Measurements from ENCODE around the gene NHSL2. TPM values are rescaled to one million over a fixed set of nuclear protein-coding genes. Genes with fewer than 3 reads are reported as not detected.
A peak's percentile ranks its signal among the peaks of the same experiment; 100 is the strongest.
"Not testable (repeated sequence)": the region's sequence is repeated elsewhere in the genome, so short reads cannot be mapped to it uniquely, and the experiment has no call there.

Gene NHSL2
- polyA plus RNA-seq, 1 of the 3 experiments (the other 2 are of a cell fraction), result 0.61 TPM

GRCh38 chrX:72165551-72165950 is 254.9 kb downstream of the NHSL2 start:
- no peak for TF ChIP-seq GABPA (IDR thresholded peaks at IDR 0.05; ENCODE audit: low read depth)
- 47% methylated on average over 4 of the region's 4 CpGs for WGBS (ENCODE audit: low lambda C conversion rate)

DNA sequence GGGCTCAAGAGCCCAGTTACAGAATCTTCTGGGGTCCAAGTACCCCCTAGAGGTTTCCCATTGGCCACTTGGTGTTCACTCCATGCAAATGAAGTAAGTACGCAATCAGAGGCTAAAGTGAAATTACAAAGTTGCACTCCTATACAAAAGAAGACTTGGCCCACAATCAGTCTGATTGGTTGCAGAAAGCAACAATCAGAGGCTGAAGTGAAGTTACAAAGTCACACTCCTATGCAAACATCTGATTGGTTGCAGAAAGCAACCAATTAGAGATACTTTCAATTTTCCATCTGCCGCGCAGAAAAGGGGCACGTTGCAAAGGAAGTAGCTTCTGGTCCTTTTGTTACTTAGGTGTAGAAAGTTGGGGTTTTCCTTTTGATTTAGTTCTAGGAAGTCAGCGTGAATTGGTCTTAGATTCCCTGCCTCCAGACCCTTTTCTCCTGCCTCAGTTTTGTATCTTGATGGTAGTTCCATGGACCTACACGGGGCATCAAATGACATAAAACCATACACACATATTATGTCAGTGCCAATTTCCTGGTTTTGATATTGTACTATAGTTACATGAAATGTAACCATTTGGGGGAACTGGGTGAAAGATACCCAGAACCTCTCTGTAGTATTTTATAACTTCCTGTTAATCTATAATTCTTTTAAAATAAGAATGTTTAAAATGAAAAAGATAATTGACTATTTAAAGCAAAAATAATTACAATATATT is 258.5 kb downstream of the NHSL2 start:
- H3F3A ChIP-seq (replicated peaks; ENCODE audit: insufficient read depth), result no peaks in the 10 kb centered on the region
- H3K9ac ChIP-seq, result no peak overlapping the region
- POLR2A ChIA-PET, result no interaction called here
- peak overlapping the region; percentile 25 for H3K4me2 ChIP-seq
- H3K36me3 ChIP-seq (replicated peaks in 1 of 2; ENCODE audit: control insufficient read depth in 1 of 2, insufficient read depth in 2 of 2, low read length in 1 of 2), result no peaks in the 10 kb centered on the region
- TF ChIP-seq, protein P1, sequence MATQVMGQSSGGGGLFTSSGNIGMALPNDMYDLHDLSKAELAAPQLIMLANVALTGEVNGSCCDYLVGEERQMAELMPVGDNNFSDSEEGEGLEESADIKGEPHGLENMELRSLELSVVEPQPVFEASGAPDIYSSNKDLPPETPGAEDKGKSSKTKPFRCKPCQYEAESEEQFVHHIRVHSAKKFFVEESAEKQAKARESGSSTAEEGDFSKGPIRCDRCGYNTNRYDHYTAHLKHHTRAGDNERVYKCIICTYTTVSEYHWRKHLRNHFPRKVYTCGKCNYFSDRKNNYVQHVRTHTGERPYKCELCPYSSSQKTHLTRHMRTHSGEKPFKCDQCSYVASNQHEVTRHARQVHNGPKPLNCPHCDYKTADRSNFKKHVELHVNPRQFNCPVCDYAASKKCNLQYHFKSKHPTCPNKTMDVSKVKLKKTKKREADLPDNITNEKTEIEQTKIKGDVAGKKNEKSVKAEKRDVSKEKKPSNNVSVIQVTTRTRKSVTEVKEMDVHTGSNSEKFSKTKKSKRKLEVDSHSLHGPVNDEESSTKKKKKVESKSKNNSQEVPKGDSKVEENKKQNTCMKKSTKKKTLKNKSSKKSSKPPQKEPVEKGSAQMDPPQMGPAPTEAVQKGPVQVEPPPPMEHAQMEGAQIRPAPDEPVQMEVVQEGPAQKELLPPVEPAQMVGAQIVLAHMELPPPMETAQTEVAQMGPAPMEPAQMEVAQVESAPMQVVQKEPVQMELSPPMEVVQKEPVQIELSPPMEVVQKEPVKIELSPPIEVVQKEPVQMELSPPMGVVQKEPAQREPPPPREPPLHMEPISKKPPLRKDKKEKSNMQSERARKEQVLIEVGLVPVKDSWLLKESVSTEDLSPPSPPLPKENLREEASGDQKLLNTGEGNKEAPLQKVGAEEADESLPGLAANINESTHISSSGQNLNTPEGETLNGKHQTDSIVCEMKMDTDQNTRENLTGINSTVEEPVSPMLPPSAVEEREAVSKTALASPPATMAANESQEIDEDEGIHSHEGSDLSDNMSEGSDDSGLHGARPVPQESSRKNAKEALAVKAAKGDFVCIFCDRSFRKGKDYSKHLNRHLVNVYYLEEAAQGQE (IDR thresholded peaks at IDR 0.05; ENCODE audit: low read depth, low read length), result no peak
- TF ChIP-seq MAX (IDR thresholded peaks at IDR 0.05; ENCODE audit: low read depth), result 0 out of 2 replicates have a peak, but pooled peaks have one; percentile 39
- CTCF ChIA-PET, result no interaction called here
- DNase-seq, result no peak
- 51% methylated on average over 6 of the region's 6 CpGs for WGBS (ENCODE audit: low lambda C conversion rate)
- peak overlapping the region; percentile 10; the same call in 1 of the 2 replicates for H2AFZ ChIP-seq (ENCODE audit: low read depth)
- H3K27me3 ChIP-seq (ENCODE audit: insufficient read depth), result peaks cover 7% of the 10 kb centered on the region; the same call in 1 of the 2 replicates
- H3K79me2 ChIP-seq (ENCODE audit: insufficient read depth), result no peaks in the 10 kb centered on the region
- H3K27ac ChIP-seq (ENCODE audit: low read depth in 2 of 2, low read length in 1 of 2), result no peak overlapping the region
- no peaks in the 10 kb centered on the region for H3K9me2 ChIP-seq
- no peaks in the 10 kb centered on the region for H3K4me1 ChIP-seq (ENCODE audit: control insufficient read depth in 1 of 2, insufficient read depth in 2 of 2, low read depth in 1 of 2, low read length in 1 of 2)
- no peaks in the 10 kb centered on the region for H3K9me3 ChIP-seq
- no peaks in the 10 kb centered on the region for H4K20me1 ChIP-seq (ENCODE audit: insufficient read depth)
- H3K4me3 ChIP-seq (ENCODE audit: low read depth in 2 of 2, low read length in 1 of 2), result peak overlapping the region in 1 of 2 experiments; percentile 25; a peak in 1 of 4 replicates

More at GRCh38 chrX:72165551-72165950, 254.9 kb downstream of the NHSL2 start:
- H3K4me1 ChIP-seq (ENCODE audit: control insufficient read depth in 1 of 2, insufficient read depth in 2 of 2, low read depth in 1 of 2, low read length in 1 of 2), result no peaks in the 10 kb centered on the region
- H3K79me2 ChIP-seq (ENCODE audit: insufficient read depth), result no peaks in the 10 kb centered on the region
- no peaks in the 10 kb centered on the region for H3K36me3 ChIP-seq (replicated peaks in 1 of 2; ENCODE audit: control insufficient read depth in 1 of 2, insufficient read depth in 2 of 2, low read length in 1 of 2)
- no peak overlapping the region for H3K4me2 ChIP-seq
- H3K27ac ChIP-seq (ENCODE audit: low read depth in 2 of 2, low read length in 1 of 2), result no peak overlapping the region
- H4K20me1 ChIP-seq (ENCODE audit: insufficient read depth), result no peaks in the 10 kb centered on the region
- H3F3A ChIP-seq (replicated peaks; ENCODE audit: insufficient read depth), result no peaks in the 10 kb centered on the region
- H3K9me3 ChIP-seq, result no peaks in the 10 kb centered on the region
- DNase-seq, result no peak
- H2AFZ ChIP-seq (ENCODE audit: low read depth), result no peak overlapping the region
- no peak overlapping the region for H3K9ac ChIP-seq
- H3K4me3 ChIP-seq (ENCODE audit: low read depth in 2 of 2, low read length in 1 of 2), result no peak overlapping the region
- H3K27me3 ChIP-seq (ENCODE audit: insufficient read depth), result no peaks in the 10 kb centered on the region; the same call in 1 of the 2 replicates
- ChIA-PET CTCF (no interaction called here), POLR2A (no interaction called here)
- no peaks in the 10 kb centered on the region for H3K9me2 ChIP-seq

GRCh38 chrX:72176289-72176688 is 265.6 kb downstream of the NHSL2 start:
- H4K20me1 ChIP-seq (ENCODE audit: insufficient read depth); H3K9me3 ChIP-seq; H3K4me2 ChIP-seq; H3F3A ChIP-seq (replicated peaks; ENCODE audit: insufficient read depth); H3K36me3 ChIP-seq (replicated peaks in 1 of 2; ENCODE audit: control insufficient read depth in 1 of 2, insufficient read depth in 2 of 2, low read length in 1 of 2); DNase-seq; H3K4me1 ChIP-seq (ENCODE audit: control insufficient read depth in 1 of 2, insufficient read depth in 2 of 2, low read depth in 1 of 2, low read length in 1 of 2); CTCF ChIA-PET; H3K27ac ChIP-seq (ENCODE audit: low read depth in 2 of 2, low read length in 1 of 2); H3K9me2 ChIP-seq; H3K9ac ChIP-seq; H3K79me2 ChIP-seq (ENCODE audit: insufficient read depth); H2AFZ ChIP-seq (ENCODE audit: low read depth); H3K4me3 ChIP-seq (ENCODE audit: low read depth in 2 of 2, low read length in 1 of 2); POLR2A ChIA-PET: not testable (repeated sequence)
- 70% methylated on average over 5 of the region's 5 CpGs for WGBS (ENCODE audit: low lambda C conversion rate)
- H3K27me3 ChIP-seq (ENCODE audit: insufficient read depth), result peaks cover 14% of the 10 kb centered on the region; the same call in 1 of the 2 replicates
